K562 (cell line): ENCODE results near the gene LTO1. TPM values are rescaled to one million over a fixed set of nuclear protein-coding genes. Genes with fewer than 3 reads are reported as not detected.

Source experiments
- KHSRP ChIP-seq: fragments of 450-650 bp; IDR thresholded peaks from 2 replicates; pipeline ENCODE4 v1.6.1; 2017
- KLF6 ChIP-seq: fragments of 250-450 bp; sonication (Bioruptor Pico); IDR thresholded peaks from 2 replicates; pipeline ENCODE4 v1.4.0; 2020; ENCODE audit warnings: mild to moderate bottlenecking, moderate library complexity, borderline replicate concordance
- LCOR ChIP-seq: sonication (generic); formaldehyde crosslinking; IDR thresholded peaks from 2 replicates; pipeline ENCODE4 v1.8.0; 2022; ENCODE audit warnings: mild to moderate bottlenecking, missing genetic modification reagents
- MAFG ChIP-seq: fragments of 450-650 bp; conservative IDR thresholded peaks from 2 replicates; pipeline ENCODE4 v1.6.1; 2016; ENCODE audit warnings: missing genetic modification characterization, missing compliant biosample characterization
- NRF1 ChIP-seq, 2 experiments: fragments of 450-650 bp; IDR thresholded peaks in 1 of 2; conservative IDR thresholded peaks in 1 of 2; 2 replicates each; pipeline ENCODE4 v1.6.1; 2014; ENCODE audit warnings: mild to moderate bottlenecking in 2 of 2
- SAFB ChIP-seq: fragments of 200-400 bp; formaldehyde crosslinking; IDR thresholded peaks from 2 replicates; pipeline ENCODE4 v1.6.1; 2017; ENCODE audit warnings: low read depth, low read length, borderline replicate concordance
- TAF7 ChIP-seq: fragments of 450-650 bp; IDR thresholded peaks from 2 replicates; pipeline ENCODE4 v1.6.1; 2016; ENCODE audit warnings: missing genetic modification characterization, missing compliant biosample characterization
- TBP ChIP-seq: optimal IDR thresholded peaks from 2 replicates; pipeline ENCODE3; 2011; ENCODE audit warnings: low read depth, low read length, improper control_type of control experiment
- TCF7L2 ChIP-seq: fragments of 150-350 bp; IDR thresholded peaks from 2 replicates; pipeline ENCODE4 v1.6.1; 2016; ENCODE audit warnings: low read depth, mild to moderate bottlenecking, low read length, moderate library complexity
- ZNF212 ChIP-seq: fragments of 450-650 bp; formaldehyde crosslinking; IDR thresholded peaks from 2 replicates; pipeline ENCODE4 v1.4.0; 2020; ENCODE audit warnings: mild to moderate bottlenecking
- ZNF316 ChIP-seq: fragments of 450-650 bp; IDR thresholded peaks from 2 replicates; pipeline ENCODE4 v1.6.1; 2016
- ZNF707 ChIP-seq: fragments of 250-450 bp; sonication (Bioruptor Pico); conservative IDR thresholded peaks from 2 replicates; pipeline ENCODE4 v1.8.0; 2022; ENCODE audit warnings: inconsistent platforms, mild to moderate bottlenecking, moderate library complexity
- polyA plus RNA-seq, 8 experiments: library from polyadenylated mRNA; depleted of rRNA in 4 of 8; stranded (reverse) in 5 of 8; unstranded in 3 of 8; fragments of >200 nt; fragmentation: Nextera tagmentation in 2 of 8; fragmentation: Illumina TruSeq in 1 of 8; extraction: Ambion mirVana in 2 of 8; extraction: Trizol in 1 of 8; gene quantifications; 2 replicates each; pipeline versions ENCODE4 v1.2.1 to v1.2.3, GENCODE V29; 2011 to 2014; ENCODE audit warnings: inconsistent platforms in 1 of 8, missing spikeins in 1 of 8
- total RNA-seq, 7 experiments: library from RNA; depleted of rRNA in 6 of 7; stranded (reverse); fragments of >200 nt in 6 of 7; fragmentation: Illumina TruSeq in 2 of 7; extraction: Trizol in 2 of 7; gene quantifications; 2 replicates each; pipeline versions ENCODE4 v1.2.1 to v1.2.3, GENCODE V29; 2011 to 2021; ENCODE audit warnings: low replicate concordance in 1 of 7
- TF ChIP-seq, protein P1 (sequence below): sonication (generic); formaldehyde crosslinking; IDR thresholded peaks from 2 replicates; pipeline ENCODE4 v1.8.1; 2023; ENCODE audit warnings: missing genetic modification reagents, mild to moderate bottlenecking, borderline replicate concordance
- TF ChIP-seq, protein P2 (sequence below): fragments of 200-800 bp; sonication (Bioruptor generic); IDR thresholded peaks from 2 replicates; pipeline ENCODE4 v1.6.1; 2017; ENCODE audit warnings: missing genetic modification characterization, missing compliant biosample characterization
- TF ChIP-seq, protein P3 (sequence below): fragments of 250-450 bp; sonication (Bioruptor Pico); IDR thresholded peaks from 2 replicates; pipeline ENCODE4 v1.5.0; 2021; ENCODE audit warnings: mild to moderate bottlenecking, moderate library complexity

Gene LTO1
- total and polyA plus RNA-seq, 9 of the 15 experiments (the other 6 are each of a cell fraction or from before 2014, with no cell fraction given), result 2.6 to 43.4 (median 19.1) TPM

DNA sequence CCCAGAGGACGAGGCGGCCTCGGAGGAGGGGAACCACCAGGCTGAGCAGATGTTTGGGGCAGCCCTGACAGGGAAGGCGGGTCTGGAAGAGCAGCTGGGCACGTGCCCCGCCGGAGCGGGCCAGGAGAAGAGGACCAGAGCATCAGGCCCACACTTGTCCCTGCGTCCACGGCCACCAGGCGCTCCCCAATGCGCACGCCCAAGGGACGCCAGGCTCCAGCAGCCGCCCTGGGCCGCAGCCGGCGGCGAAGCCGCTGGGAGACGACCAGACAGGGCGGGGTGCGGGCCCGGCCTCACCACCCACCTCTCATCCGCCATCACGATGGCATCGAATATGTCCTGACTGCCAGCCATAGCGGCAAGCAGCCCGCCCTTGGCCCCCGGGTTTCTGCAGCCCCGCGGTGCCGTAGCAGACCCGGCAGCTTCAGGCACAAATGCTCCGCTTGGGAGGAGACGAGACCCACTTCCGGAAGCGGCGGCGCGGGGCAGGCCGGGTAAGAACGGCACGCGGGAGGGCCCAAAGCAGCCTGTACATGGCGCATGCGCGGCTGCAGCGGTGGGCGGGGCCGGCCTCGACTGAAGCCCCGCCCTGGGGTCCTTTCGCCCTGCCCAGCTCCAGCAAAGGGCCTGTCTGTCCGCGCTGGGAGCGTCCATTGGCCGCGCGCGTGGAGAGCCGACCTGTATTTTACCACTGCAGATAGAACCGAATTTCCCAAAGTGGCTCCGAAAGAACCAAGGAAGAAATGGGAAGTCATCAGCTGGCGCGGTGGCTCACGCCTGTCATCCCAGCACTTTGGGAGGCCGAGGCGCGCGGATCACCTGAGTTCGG lies at the start of gene LTO1 (continued):
- TF ChIP-seq KHSRP (no peak), SAFB (no peak), KLF6 (CRISPR knock-in tag) (no peak), ZNF316 (no peak), NRF1 (conservative IDR thresholded peaks at IDR 0.05 in 1 of 2, IDR thresholded peaks at IDR 0.05 in 1 of 2) (peak; percentile 97), TAF7 (tag) (peak; percentile 22), TCF7L2 (no peak), TBP (peak; percentile 84), MAFG (tag) (no peak), LCOR (CRISPR knock-in tag) (peak; percentile 88), ZNF707 (CRISPR knock-in tag) (no peak), ZNF212 (CRISPR knock-in tag) (no peak)
- TF ChIP-seq, protein P1, sequence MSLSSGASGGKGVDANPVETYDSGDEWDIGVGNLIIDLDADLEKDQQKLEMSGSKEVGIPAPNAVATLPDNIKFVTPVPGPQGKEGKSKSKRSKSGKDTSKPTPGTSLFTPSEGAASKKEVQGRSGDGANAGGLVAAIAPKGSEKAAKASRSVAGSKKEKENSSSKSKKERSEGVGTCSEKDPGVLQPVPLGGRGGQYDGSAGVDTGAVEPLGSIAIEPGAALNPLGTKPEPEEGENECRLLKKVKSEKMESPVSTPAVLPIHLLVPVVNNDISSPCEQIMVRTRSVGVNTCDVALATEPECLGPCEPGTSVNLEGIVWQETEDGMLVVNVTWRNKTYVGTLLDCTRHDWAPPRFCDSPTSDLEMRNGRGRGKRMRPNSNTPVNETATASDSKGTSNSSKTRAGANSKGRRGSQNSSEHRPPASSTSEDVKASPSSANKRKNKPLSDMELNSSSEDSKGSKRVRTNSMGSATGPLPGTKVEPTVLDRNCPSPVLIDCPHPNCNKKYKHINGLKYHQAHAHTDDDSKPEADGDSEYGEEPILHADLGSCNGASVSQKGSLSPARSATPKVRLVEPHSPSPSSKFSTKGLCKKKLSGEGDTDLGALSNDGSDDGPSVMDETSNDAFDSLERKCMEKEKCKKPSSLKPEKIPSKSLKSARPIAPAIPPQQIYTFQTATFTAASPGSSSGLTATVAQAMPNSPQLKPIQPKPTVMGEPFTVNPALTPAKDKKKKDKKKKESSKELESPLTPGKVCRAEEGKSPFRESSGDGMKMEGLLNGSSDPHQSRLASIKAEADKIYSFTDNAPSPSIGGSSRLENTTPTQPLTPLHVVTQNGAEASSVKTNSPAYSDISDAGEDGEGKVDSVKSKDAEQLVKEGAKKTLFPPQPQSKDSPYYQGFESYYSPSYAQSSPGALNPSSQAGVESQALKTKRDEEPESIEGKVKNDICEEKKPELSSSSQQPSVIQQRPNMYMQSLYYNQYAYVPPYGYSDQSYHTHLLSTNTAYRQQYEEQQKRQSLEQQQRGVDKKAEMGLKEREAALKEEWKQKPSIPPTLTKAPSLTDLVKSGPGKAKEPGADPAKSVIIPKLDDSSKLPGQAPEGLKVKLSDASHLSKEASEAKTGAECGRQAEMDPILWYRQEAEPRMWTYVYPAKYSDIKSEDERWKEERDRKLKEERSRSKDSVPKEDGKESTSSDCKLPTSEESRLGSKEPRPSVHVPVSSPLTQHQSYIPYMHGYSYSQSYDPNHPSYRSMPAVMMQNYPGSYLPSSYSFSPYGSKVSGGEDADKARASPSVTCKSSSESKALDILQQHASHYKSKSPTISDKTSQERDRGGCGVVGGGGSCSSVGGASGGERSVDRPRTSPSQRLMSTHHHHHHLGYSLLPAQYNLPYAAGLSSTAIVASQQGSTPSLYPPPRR (CRISPR knock-in tag), result 0 out of 2 replicates have a peak, but pooled peaks have one; percentile 64
- TF ChIP-seq, protein P2, sequence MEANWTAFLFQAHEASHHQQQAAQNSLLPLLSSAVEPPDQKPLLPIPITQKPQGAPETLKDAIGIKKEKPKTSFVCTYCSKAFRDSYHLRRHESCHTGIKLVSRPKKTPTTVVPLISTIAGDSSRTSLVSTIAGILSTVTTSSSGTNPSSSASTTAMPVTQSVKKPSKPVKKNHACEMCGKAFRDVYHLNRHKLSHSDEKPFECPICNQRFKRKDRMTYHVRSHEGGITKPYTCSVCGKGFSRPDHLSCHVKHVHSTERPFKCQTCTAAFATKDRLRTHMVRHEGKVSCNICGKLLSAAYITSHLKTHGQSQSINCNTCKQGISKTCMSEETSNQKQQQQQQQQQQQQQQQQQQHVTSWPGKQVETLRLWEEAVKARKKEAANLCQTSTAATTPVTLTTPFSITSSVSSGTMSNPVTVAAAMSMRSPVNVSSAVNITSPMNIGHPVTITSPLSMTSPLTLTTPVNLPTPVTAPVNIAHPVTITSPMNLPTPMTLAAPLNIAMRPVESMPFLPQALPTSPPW (CRISPR knock-in tag), result peak; percentile 23; the same call in 1 of the 2 replicates
- TF ChIP-seq, protein P3, sequence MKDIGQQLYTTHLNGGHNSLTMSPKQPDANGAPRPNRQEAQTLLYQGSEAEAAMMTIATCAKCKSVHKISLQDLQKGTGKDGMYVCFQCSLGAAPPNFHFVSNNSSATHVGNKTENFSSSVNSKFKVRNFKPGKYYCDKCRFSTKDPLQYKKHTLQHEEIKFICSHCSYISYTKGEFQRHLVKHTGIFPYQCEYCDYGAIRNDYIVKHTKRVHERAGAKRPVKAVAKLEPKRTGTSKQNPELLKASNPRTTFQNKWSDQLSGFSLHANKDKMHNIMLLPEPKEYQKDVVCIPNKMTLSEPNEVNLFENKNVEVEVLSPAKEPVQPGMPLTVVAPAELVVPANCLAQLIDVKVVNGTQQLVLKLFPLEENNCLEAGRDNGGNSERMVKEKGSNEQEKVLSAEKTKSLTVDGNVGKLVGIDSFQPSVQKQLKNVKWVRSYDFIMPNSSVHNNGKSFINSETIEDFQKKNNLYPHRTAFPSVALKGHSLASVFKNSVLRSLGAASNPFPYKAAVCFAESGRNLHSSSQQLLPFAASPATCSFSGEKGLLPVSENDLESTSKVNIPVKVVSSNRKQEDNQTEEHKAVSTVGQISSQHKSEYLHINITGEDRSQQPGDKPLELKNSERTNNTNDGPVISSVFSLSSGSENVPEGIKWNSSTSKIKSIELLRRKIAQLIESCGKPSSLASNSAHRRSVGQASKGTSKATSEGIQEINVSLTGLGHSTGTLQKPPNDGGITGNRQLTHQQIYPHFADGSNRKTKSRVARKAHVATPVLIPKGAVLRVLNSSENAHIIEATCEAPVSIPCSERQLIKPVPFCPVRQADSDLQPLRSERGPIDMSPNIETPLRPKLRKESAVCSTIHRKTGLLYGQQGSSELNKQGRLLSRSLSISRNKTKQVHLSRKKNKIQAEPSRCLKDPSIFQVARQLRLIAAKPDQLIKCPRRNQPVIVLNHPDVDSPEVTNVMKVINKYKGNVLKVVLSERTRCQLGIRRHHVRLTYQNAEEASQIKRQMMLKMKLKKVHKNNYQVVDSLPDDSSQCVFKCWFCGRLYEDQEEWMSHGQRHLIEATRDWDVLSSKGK (CRISPR knock-in tag), result no peak
